Osteoblast (primary cell): ENCODE measurements around the gene MRAP. TPM values are rescaled to one million over a fixed set of nuclear protein-coding genes. Genes with fewer than 3 reads are reported as not detected.

ENCODE experiments used
- DNase-seq: peaks from one replicate; pipeline ENCODE4 v3.0.0; 2011; ENCODE audit warnings: low spot score, mixed read lengths; ENCODE audit not compliant: insufficient read length; ENCODE audit errors: missing footprints
- H2AFZ ChIP-seq: 2 replicates; pipeline ENCODE4 v1.6.0; 2011; ENCODE audit warnings: mild to moderate bottlenecking, low read length
- H3K27ac ChIP-seq: 2 replicates; pipeline ENCODE4 v1.5.1; 2011; ENCODE audit warnings: mild to moderate bottlenecking, low read depth, low read length, moderate library complexity
- H3K27me3 ChIP-seq: 2 replicates; pipeline ENCODE4 v1.6.0; 2012; ENCODE audit warnings: mild to moderate bottlenecking, control low read depth, inconsistent platforms, low read length, moderate library complexity; ENCODE audit not compliant: insufficient read depth
- H3K36me3 ChIP-seq: 2 replicates; pipeline ENCODE4 v1.5.1; 2011; ENCODE audit warnings: mild to moderate bottlenecking, low read length, control low read depth, moderate library complexity; ENCODE audit not compliant: insufficient read depth
- H3K4me1 ChIP-seq: 2 replicates; pipeline ENCODE4 v1.5.1; 2011; ENCODE audit warnings: mild to moderate bottlenecking, low read length, control low read depth, moderate library complexity; ENCODE audit not compliant: insufficient read depth
- H3K4me2 ChIP-seq: 2 replicates; pipeline ENCODE4 v1.6.0; 2011; ENCODE audit warnings: mild to moderate bottlenecking, low read length; ENCODE audit not compliant: insufficient read depth
- H3K4me3 ChIP-seq: fragments of 200-600 bp; sonication (generic); 3 replicates; pipeline ENCODE4 v1.5.1; 2012; ENCODE audit warnings: mild to moderate bottlenecking, low read length, inconsistent platforms; ENCODE audit not compliant: insufficient read depth
- H3K79me2 ChIP-seq: 2 replicates; pipeline ENCODE4 v1.6.0; 2012; ENCODE audit warnings: mild to moderate bottlenecking, low read length, control low read depth, inconsistent platforms; ENCODE audit not compliant: insufficient read depth
- H3K9me3 ChIP-seq: 2 replicates; pipeline ENCODE4 v1.5.1; 2011; ENCODE audit warnings: low read depth, low read length, control low read depth
- H4K20me1 ChIP-seq: 2 replicates; pipeline ENCODE4 v1.6.0; 2012; ENCODE audit warnings: mild to moderate bottlenecking, low read length, control low read depth; ENCODE audit not compliant: insufficient read depth
- total RNA-seq: library from RNA; depleted of rRNA; stranded (reverse); fragments of >200 nt; gene quantifications from 2 replicates; pipeline ENCODE4 v1.2.3, GENCODE V29; 2012
- TF ChIP-seq, protein P1 (sequence below): IDR thresholded peaks from 2 replicates; pipeline ENCODE4 v1.5.1; 2011; ENCODE audit warnings: mild to moderate bottlenecking, low read depth, low read length, moderate library complexity; ENCODE audit errors: extremely low read depth

Gene MRAP
- total RNA-seq, 1 donor = 0.72 TPM

DNA sequence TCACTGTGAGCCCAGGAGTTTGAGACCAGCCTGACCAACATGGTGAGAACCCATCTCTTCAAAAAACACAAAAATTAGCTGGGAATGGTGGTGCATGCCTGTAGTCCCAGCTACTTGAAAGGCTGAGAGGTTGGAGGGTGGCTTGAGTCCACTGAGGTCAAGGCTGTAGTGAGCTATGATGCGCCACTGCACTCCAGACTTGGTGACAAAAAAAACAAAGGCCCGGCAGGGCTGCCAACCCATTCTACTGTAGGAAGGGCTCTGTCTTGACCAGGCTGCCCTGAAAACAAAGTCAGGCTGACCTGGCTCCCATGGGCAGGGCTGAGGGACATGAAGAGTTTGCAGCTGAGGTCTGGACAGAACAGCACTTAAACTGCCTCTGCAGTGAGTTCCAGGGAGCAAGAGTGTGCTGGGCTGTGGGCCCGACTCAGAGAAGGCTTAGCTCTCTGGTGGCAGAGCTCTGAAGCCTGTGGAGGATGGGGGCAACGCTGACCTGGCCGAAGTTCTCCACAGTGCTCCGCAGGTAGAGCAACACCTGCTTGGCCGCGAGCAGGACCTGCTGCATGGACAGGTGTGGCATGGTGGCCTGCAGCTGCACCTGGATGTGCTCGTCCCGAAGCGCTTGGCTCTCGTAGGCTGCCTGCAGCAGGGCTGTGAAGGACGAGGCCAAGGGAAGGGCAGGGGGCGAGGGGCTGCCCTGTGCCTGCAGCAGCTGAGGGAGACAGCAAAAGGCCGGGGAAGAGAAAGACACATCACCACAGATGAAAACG lies 51.7 kb downstream of the MRAP start:
- H3K36me3 ChIP-seq = peaks cover 95% of the 10 kb centered on the region
- no peak overlapping the region for H2AFZ ChIP-seq
- TF ChIP-seq, protein P1, sequence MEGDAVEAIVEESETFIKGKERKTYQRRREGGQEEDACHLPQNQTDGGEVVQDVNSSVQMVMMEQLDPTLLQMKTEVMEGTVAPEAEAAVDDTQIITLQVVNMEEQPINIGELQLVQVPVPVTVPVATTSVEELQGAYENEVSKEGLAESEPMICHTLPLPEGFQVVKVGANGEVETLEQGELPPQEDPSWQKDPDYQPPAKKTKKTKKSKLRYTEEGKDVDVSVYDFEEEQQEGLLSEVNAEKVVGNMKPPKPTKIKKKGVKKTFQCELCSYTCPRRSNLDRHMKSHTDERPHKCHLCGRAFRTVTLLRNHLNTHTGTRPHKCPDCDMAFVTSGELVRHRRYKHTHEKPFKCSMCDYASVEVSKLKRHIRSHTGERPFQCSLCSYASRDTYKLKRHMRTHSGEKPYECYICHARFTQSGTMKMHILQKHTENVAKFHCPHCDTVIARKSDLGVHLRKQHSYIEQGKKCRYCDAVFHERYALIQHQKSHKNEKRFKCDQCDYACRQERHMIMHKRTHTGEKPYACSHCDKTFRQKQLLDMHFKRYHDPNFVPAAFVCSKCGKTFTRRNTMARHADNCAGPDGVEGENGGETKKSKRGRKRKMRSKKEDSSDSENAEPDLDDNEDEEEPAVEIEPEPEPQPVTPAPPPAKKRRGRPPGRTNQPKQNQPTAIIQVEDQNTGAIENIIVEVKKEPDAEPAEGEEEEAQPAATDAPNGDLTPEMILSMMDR = no peak
- H4K20me1 ChIP-seq = peaks cover 15% of the 10 kb centered on the region
- H3K9me3 ChIP-seq = peaks cover 1% of the 10 kb centered on the region
- no peaks in the 10 kb centered on the region for H3K27me3 ChIP-seq
- H3K4me2 ChIP-seq = no peak overlapping the region
- H3K27ac ChIP-seq = no peak overlapping the region
- H3K79me2 ChIP-seq = peaks cover 12% of the 10 kb centered on the region
- H3K4me3 ChIP-seq = no peak overlapping the region
- no peak for DNase-seq
- H3K4me1 ChIP-seq = no peaks in the 10 kb centered on the region

DNA sequence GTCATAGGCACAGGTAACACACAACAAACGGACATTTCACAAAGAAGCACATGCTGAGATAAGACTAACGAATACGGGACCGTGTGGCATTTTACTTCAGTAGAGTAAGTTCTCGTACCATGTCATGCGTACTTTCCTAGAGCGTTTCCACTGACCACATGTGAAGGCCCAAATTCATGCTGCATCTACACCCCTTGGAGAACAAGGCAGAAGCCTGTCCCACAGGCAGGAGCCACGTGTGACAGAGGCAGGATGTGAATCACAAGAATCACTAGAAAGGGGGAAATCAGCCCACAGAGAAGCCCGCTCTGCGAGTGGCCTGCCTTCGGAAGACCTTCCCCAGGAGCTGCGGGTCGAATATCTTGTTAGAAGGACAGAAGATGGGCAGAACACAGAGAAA lies 52.3 kb downstream of the MRAP start:
- Histone ChIP-seq H3K27ac (no peak overlapping the region), H3K4me2 (no peak overlapping the region), H3K36me3 (peaks cover 95% of the 10 kb centered on the region), H2AFZ (no peak overlapping the region), H3K79me2 (peaks cover 10% of the 10 kb centered on the region), H3K4me1 (no peaks in the 10 kb centered on the region), H4K20me1 (peaks cover 15% of the 10 kb centered on the region), H3K4me3 (no peak overlapping the region), H3K27me3 (no peaks in the 10 kb centered on the region), H3K9me3 (no peaks in the 10 kb centered on the region)
- TF ChIP-seq, protein P1 = no peak
- no peak for DNase-seq

DNA sequence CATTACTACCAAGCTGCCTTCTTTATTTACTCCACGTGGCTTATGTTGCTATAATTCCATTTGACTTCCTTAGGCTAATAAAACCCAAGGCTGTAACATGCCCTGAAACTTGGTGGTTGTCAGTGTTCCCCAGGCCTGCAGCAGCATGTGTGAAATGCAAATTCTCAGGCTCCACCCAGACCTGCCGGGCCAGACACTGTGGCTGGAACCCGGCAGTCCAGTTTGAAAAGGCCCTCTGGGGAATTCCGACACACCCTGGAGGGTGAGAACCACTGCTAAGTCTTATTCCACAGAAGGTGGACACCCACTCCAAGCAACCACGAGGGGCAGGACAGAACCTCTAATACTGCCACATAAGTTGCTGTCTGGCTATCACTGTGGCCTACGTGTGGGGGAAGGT lies 52.8 kb downstream of the MRAP start:
- Histone ChIP-seq H3K4me3 (no peak overlapping the region), H3K4me1 (no peaks in the 10 kb centered on the region), H3K36me3 (peaks cover 95% of the 10 kb centered on the region), H3K27ac (no peak overlapping the region), H3K79me2 (peaks cover 6% of the 10 kb centered on the region), H4K20me1 (peaks cover 15% of the 10 kb centered on the region), H3K27me3 (no peaks in the 10 kb centered on the region), H3K9me3 (no peaks in the 10 kb centered on the region), H3K4me2 (no peak overlapping the region), H2AFZ (no peak overlapping the region)
- TF ChIP-seq, protein P1 = no peak
- DNase-seq = no peak

DNA sequence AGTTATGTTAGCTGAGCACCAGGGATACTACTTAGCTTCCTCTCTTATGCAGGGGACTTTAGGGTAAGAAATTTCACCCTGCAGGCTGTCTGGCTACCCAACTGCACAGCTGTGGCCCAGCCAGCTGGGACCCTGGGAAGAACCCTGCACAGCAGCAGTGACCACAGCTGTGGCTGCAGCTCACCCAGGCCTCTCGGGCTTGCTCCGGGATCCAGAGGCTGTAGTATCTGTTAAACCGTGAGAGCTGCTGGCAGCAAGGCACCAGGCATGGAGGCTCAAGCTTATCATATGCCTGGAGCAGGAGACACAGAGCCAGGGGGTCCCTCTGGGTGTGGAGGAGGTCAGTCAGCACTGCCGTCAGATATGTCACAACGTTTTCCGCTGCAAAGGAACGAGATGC lies 53.9 kb downstream of the MRAP start:
- H3K36me3 ChIP-seq = peaks cover 96% of the 10 kb centered on the region
- no peak for DNase-seq
- H4K20me1 ChIP-seq = peaks cover 17% of the 10 kb centered on the region
- TF ChIP-seq, protein P1 = no peak
- no peak overlapping the region for H3K4me2 ChIP-seq
- H3K9me3 ChIP-seq = no peaks in the 10 kb centered on the region
- no peak overlapping the region for H2AFZ ChIP-seq
- H3K79me2 ChIP-seq = no peaks in the 10 kb centered on the region
- no peaks in the 10 kb centered on the region for H3K4me1 ChIP-seq
- H3K4me3 ChIP-seq = no peak overlapping the region
- H3K27ac ChIP-seq = no peak overlapping the region
- H3K27me3 ChIP-seq = no peaks in the 10 kb centered on the region
